PC-3 (cell line): ENCODE data around the gene ALOX15B. TPM values are rescaled to one million over a fixed set of nuclear protein-coding genes. Genes with fewer than 3 reads are reported as not detected.

ENCODE experiments used
- ATAC-seq: fragments of 200-7000 bp; cut with Tn5 transposase; 2 replicates; pipeline ENCODE4 v1.9.1; 2020; ENCODE audit warnings: mild to moderate bottlenecking, moderate library complexity
- BruUV-seq: library from RNA; stranded (reverse); fragments of 400-500 nt; replicated peaks from 2 replicates; lab custom pipeline; 2021; lab: Mats Ljungman, UMichigan
- CTCF ChIA-PET: fragments of 300-600 bp; sonication (Branson Sonifier 250); formaldehyde crosslinking; loops from one replicate; lab custom pipeline; 2022; ENCODE audit warnings: antibody characterized with exemption; lab: Charles Lee
- POLR2A ChIA-PET: fragments of 300-600 bp; sonication (Branson Sonifier 250); formaldehyde crosslinking; loops from one replicate; lab custom pipeline; 2022; ENCODE audit warnings: antibody characterized with exemption; ENCODE audit not compliant: unreplicated experiment; lab: Charles Lee
- DNase-seq: peaks from one replicate; pipeline ENCODE4 v3.0.0-alpha.2; 2015
- H2AFZ ChIP-seq: fragments of 300-600 bp; sonication (generic); 2 replicates; pipeline ENCODE4 v1.6.0; 2016; ENCODE audit warnings: antibody characterized with exemption, low read length
- H3F3A ChIP-seq: fragments of 300-600 bp; sonication (generic); one replicate; pipeline ENCODE4 v1.6.0; 2017; ENCODE audit warnings: antibody characterized with exemption, low read length, control low read depth, mild to moderate bottlenecking; ENCODE audit not compliant: unreplicated experiment
- H3K27ac ChIP-seq: fragments of 300-600 bp; sonication (generic); 2 replicates; pipeline ENCODE4 v1.5.1; 2016; ENCODE audit warnings: mild to moderate bottlenecking, low read length
- H3K27me3 ChIP-seq: fragments of 300-600 bp; sonication (generic); 2 replicates; pipeline ENCODE4 v1.6.1; 2016; ENCODE audit warnings: low read length, mixed read lengths
- H3K36me3 ChIP-seq: fragments of 300-600 bp; sonication (generic); 2 replicates; pipeline ENCODE4 v1.6.1; 2016; ENCODE audit warnings: low read depth, mixed run types, low read length, mixed read lengths
- H3K4me1 ChIP-seq: fragments of 300-600 bp; sonication (generic); 2 replicates; pipeline ENCODE4 v1.5.1; 2016; ENCODE audit warnings: low read length; ENCODE audit not compliant: insufficient read depth
- H3K4me2 ChIP-seq: fragments of 300-600 bp; sonication (generic); 2 replicates; pipeline ENCODE4 v1.6.0; 2016; ENCODE audit warnings: low read length
- H3K4me3 ChIP-seq: fragments of 300-600 bp; sonication (generic); 2 replicates; pipeline ENCODE4 v1.5.1; 2016; ENCODE audit warnings: mild to moderate bottlenecking, low read length, mixed read lengths
- H3K79me2 ChIP-seq: fragments of 300-600 bp; sonication (generic); 2 replicates; pipeline ENCODE4 v1.6.1; 2017; ENCODE audit warnings: low read length, mixed read lengths
- H3K9ac ChIP-seq: fragments of 300-600 bp; sonication (generic); 2 replicates; pipeline ENCODE4 v1.6.0; 2016; ENCODE audit warnings: mild to moderate bottlenecking, low read length
- H3K9me2 ChIP-seq: fragments of 300-600 bp; sonication (generic); replicated peaks from 2 replicates; pipeline ENCODE4 v1.6.1; 2016; ENCODE audit warnings: mixed run types, low read length, mixed read lengths
- H3K9me3 ChIP-seq: fragments of 300-600 bp; sonication (generic); 2 replicates; pipeline ENCODE4 v1.6.1; 2016; ENCODE audit warnings: low read length, mixed read lengths
- H4K20me1 ChIP-seq: fragments of 300-600 bp; sonication (generic); 2 replicates; pipeline ENCODE4 v1.6.1; 2016; ENCODE audit warnings: low read length, mixed read lengths
- CTCF ChIP-seq: fragments of 300-600 bp; sonication (generic); conservative IDR thresholded peaks from 2 replicates; pipeline ENCODE4 v1.5.1; 2017; ENCODE audit warnings: antibody characterized with exemption, low read depth, mild to moderate bottlenecking, low read length
- EZH2 ChIP-seq: fragments of 300-600 bp; sonication (generic); IDR thresholded peaks from one replicate; pipeline ENCODE4 v1.6.1; 2017; ENCODE audit warnings: antibody characterized with exemption, mild to moderate bottlenecking, low read length; ENCODE audit not compliant: unreplicated experiment
- EZH2phosphoT487 ChIP-seq: fragments of 300-600 bp; sonication (generic); IDR thresholded peaks from 2 replicates; pipeline ENCODE4 v1.6.1; 2018; ENCODE audit warnings: mild to moderate bottlenecking, antibody characterized with exemption, low read length, borderline replicate concordance
- intact Hi-C: fragments of 100-400 bp; cut with micrococcal nuclease; formaldehyde crosslinking; loops from 2 replicates; pipeline ENCODE4 v1.9.0; 2023
- total RNA-seq: library from RNA; depleted of rRNA; stranded (reverse); fragments of >200 nt; gene quantifications from 2 replicates; pipeline ENCODE4 v1.2.3, GENCODE V29; 2014

Gene ALOX15B
- total RNA-seq, 1 experiment from 2014 or later = not detected

- Histone ChIP-seq H3K4me3 (peak overlapping the region; percentile 47), H3K4me1 (peaks cover 4% of the 10 kb centered on the region; the same call in 1 of the 2 replicates), H4K20me1 (no peaks in the 10 kb centered on the region), H3K79me2 (no peaks in the 10 kb centered on the region), H3K36me3 (no peaks in the 10 kb centered on the region), H3K27ac (no peak overlapping the region), H3K9me3 (no peaks in the 10 kb centered on the region), H3K9me2 (no peaks in the 10 kb centered on the region), H3F3A (no peaks in the 10 kb centered on the region), H3K4me2 (peak overlapping the region; percentile 74), H2AFZ (peak overlapping the region; percentile 65; the same call in 1 of the 2 replicates), H3K9ac (no peak overlapping the region), H3K27me3 (peaks cover 30% of the 10 kb centered on the region)
- intact Hi-C loops = no loop called here
- POLR2A ChIA-PET = no interaction called here
- ATAC-seq (no peak), DNase-seq (no peak)
- TF ChIP-seq CTCF = no peak
- TF ChIP-seq EZH2 = no peak
- TF ChIP-seq EZH2phosphoT487 = no peak
- CTCF ChIA-PET = no interaction called here
- no TSS peak for BruUV-seq
These were observed 33.5 kb downstream of the ALOX15B start for GRCh38 chr17:8072341-8072728.

- no peaks in the 10 kb centered on the region for H3K79me2 ChIP-seq
- no peaks in the 10 kb centered on the region for H3F3A ChIP-seq
- ATAC-seq (peak; percentile 34), DNase-seq (no peak)
- H3K36me3 ChIP-seq = no peaks in the 10 kb centered on the region
- H3K9ac ChIP-seq = no peak overlapping the region
- no peak overlapping the region for H3K27ac ChIP-seq
- H3K9me3 ChIP-seq = no peaks in the 10 kb centered on the region
- intact Hi-C loops = no loop called here
- no peaks in the 10 kb centered on the region for H3K9me2 ChIP-seq
- H2AFZ ChIP-seq = peak overlapping the region; percentile 65; the same call in 1 of the 2 replicates
- peaks cover 4% of the 10 kb centered on the region; the same call in 1 of the 2 replicates for H3K4me1 ChIP-seq
- H3K4me2 ChIP-seq = peak overlapping the region; percentile 74
- ChIA-PET POLR2A (no interaction called here), CTCF (interaction anchor here (0.5 to 2.0 kb wide), 5 partner anchors 10 to 92 kb away, joined by 3 to 12 read pairs (median 3); partner anchors contain the start of gene HES7)
- H3K4me3 ChIP-seq = peak overlapping the region; percentile 47
- H4K20me1 ChIP-seq = no peaks in the 10 kb centered on the region
- no TSS peak for BruUV-seq
- TF ChIP-seq EZH2phosphoT487 = no peak
- peak; percentile 34 for TF ChIP-seq EZH2
- no peak for TF ChIP-seq CTCF
- H3K27me3 ChIP-seq = peaks cover 30% of the 10 kb centered on the region
These were observed 34.0 kb downstream of the ALOX15B start for GRCh38 chr17:8072729-8073461.
